SH-SY5Y (cell line): ENCODE data around the gene TSPAN13.

Source experiments
- GATA2 ChIP-seq: IDR thresholded peaks from 2 replicates; pipeline ENCODE4 v1.6.1; 2011; ENCODE audit warnings: mild to moderate bottlenecking, low read depth, low read length
- GATA3 ChIP-seq: IDR thresholded peaks from 2 replicates; pipeline ENCODE4 v1.6.1; 2011; ENCODE audit warnings: low read depth, mild to moderate bottlenecking, low read length, moderate library complexity

GRCh38 chr7:16803125-16803524 lies 49.6 kb downstream of the TSPAN13 start:
- no peak for TF ChIP-seq GATA2
- TF ChIP-seq GATA3: no peak
